GM19035 (cell line): ENCODE data around the gene UBAC2.
"Not testable (repeated sequence)": the region's sequence is repeated elsewhere in the genome, so short reads cannot be mapped to it uniquely, and the experiment has no call there.

Experiments used
- ATAC-seq: cut with Tn5 transposase; IDR thresholded peaks from one replicate; pipeline ENCODE4 v1.9.1; 2021; ENCODE audit not compliant: unreplicated experiment

The UBAC2 gene

GRCh38 chr13:99211421-99212035 is 10.9 kb downstream of the UBAC2 start:
- no peak for ATAC-seq

DNA sequence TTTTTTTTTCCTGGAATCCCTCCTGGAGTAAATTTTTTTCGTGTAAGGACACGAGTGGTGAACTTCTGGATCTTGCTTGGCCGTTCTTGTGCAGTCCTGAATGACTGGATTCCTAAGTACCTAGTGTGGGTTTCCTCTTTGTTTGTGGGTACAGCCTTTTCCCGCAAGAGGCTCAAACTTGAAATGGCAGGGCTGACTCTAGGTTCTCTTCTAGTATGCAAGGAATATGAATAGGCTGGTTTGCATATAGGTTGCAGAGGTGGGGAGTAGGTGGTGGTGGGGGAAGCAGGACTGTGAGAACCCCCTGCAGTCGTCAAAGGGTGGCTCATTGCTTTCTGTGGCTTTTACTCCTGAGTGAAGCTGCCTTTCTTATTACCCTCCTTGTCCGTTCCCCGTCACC is 13.6 kb downstream of the UBAC2 start:
- no peak for ATAC-seq

GRCh38 chr13:99214731-99215130 is 14.1 kb downstream of the UBAC2 start:
- ATAC-seq = no peak

GRCh38 chr13:99215184-99215830 is 14.7 kb downstream of the UBAC2 start:
- no peak for ATAC-seq

- no peak for ATAC-seq
These were observed 16.9 kb downstream of the UBAC2 start for GRCh38 chr13:99217461-99218110.

DNA sequence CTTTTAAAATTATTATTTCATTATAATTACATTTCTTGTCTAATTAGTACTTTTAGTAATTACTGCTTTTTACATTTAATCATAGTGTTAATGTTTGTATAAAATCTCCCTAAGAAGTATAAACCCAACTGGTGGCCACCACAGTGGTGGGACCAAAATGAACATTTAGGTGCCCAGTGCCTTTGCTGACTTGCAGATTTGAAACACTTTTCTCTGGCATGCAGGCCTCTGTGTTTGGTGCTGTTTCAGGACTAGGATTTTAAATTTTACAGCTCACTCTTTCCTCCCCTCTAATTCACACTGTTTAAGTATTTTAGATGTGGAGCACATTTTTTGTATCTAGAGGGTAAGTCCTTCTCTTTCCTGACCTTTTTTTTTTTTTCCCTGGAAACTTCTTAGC is 17.5 kb downstream of the UBAC2 start:
- no peak for ATAC-seq

GRCh38 chr13:99218545-99218944 is 17.9 kb downstream of the UBAC2 start:
- ATAC-seq = no peak

DNA sequence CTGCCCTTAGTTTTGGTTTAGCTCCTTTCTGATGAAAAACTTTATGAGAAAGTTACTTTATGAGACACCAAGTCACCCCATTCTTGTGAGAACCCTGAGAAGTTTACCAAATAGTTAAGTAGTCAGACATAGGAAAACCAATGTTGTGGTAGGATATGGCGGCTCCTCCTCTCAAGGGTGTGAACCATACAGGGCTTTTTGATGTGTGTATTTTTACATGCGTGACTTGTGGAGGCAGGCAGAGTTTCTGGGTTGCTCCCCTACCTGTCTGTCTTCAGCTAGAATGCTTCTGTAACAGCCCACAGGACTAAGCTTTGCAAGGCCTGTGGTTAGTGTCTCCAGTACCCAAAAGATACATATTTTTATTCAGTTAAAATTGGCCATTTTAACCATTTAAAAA is 18.3 kb downstream of the UBAC2 start:
- no peak for ATAC-seq

DNA sequence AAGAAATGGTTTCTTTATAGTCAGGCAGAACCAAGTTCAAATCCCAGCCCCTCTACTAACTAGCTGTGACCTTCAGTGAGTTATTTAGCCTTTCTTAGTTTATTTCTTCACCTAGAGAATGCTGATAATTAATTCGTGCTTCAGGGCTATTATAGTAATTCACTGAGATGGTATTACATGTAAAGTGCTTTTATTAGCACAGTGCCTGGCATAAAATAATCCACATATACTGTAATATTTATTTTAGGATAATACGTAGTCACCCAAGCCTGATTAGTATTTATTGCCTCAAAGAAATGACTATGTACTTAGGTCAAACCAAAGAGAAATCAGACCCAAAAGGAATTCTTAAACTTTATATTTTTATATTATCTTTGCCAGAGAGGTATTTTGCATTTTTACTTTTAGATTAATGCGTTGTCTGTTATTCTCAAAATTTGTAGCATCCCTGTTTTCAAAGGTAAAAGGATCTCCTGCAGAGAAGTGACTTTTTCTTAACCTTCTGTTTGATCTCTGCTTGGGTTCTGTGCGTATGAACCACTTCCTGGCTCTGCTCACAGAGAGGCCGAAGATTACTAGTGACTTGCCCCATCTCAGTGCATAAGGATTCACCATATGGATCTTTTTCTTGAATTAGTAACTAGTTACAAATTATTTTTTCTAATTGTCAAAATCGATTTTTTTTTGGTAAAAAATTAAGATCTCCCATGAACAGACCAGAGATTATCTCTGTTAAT is 19.7 kb downstream of the UBAC2 start:
- ATAC-seq = no peak

- ATAC-seq = no peak
These were observed 21.0 kb downstream of the UBAC2 start for GRCh38 chr13:99221567-99222239.

GRCh38 chr13:99223587-99223986 is 22.9 kb downstream of the UBAC2 start:
- no peak for ATAC-seq

DNA sequence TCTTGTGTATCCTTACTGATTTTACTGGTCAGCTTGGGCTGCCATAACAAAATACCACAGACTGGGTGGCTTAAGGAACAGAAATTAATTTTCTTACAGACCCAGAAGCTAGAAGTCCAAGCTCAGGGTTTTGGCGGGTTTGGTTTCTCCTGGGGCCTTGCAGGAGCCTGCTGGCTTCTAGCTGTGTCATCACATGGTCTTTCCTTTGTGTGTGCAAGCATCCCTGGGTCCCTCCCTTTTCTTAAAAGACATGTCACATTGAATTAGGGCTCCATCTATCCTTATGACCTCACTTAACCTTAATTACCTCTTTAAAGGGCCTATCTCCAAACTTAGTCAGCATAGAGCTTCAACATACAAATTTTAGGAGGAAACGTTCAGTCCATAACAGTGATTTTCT is 23.4 kb downstream of the UBAC2 start:
- no peak for ATAC-seq

- ATAC-seq = no peak
These were observed 24.4 kb downstream of the UBAC2 start for GRCh38 chr13:99225078-99225477.

DNA sequence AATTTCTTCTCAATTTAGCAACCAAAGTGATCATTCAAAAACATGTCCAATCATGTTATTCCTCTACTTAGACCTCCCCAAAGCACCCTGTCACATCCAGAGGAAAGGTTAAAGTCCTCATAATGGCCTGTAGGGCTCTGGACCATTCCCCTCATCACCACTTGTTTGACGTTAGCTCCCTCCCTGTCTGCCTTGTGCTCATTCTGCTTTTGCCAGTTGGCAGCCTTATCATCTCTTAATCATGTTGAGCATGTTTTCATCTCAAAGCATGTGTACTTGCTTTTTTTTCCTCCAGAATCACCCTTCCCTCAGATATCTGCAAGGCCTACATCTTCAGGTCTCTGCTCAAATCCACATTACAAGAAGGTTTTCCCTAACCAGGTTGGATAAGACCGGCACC is 25.9 kb downstream of the UBAC2 start:
- ATAC-seq = no peak

DNA sequence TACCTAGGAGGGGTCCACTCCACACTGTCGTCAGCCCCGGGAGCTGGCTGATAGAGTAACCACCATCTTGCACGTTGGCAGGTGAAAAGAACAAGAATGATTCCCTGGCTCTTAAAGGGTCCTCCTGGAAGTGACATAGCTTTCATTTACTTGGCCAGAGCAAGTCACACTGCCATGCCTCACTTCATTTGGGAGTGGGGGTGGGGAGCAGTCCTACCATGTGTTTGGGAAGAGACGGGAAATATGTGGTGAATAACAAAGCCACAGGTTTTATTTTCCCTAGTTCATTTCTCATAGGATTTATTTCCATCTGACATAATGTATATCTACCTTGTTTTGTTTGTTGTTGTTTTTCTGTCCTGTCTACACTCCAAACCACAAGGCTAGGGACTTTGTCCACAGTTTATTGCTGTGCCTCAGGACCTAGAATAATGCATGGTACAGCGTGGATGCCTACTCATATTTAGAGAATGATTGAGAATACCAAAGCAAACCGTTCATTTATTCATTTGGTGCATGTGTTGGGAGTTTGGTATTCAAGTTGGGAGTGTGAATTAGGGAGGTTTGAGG is 26.8 kb downstream of the UBAC2 start:
- ATAC-seq = no peak

GRCh38 chr13:99227909-99228688 is 27.4 kb downstream of the UBAC2 start:
- no peak for ATAC-seq

- ATAC-seq = peak; percentile 93
These were observed 28.4 kb downstream of the UBAC2 start for GRCh38 chr13:99228737-99229691.

GRCh38 chr13:99230588-99230987 is 29.9 kb downstream of the UBAC2 start:
- ATAC-seq = not testable (repeated sequence)

GRCh38 chr13:99230991-99231390 is 30.3 kb downstream of the UBAC2 start:
- no peak for ATAC-seq
